ENCODE data around the gene MRI1. TPM values are rescaled to one million over a fixed set of nuclear protein-coding genes. Genes with fewer than 3 reads are reported as not detected.

The MRI1 gene
- total RNA-seq, 1 experiment from 2014 or later: 30.2 TPM

- H3K27ac Mint-ChIP-seq (ENCODE audit: unreplicated experiment): no peak overlapping the region
- no TSS peak for BruUV-seq (replicated peaks)
- intact Hi-C loops (cut with micrococcal nuclease; ENCODE audit: unreplicated experiment): no loop called here
- peaks cover 3% of the 10 kb centered on the region for H3K9me3 Mint-ChIP-seq (ENCODE audit: low read depth, unreplicated experiment)
- no peak for DNase-seq
- peaks cover 15% of the 10 kb centered on the region for H3K36me3 Mint-ChIP-seq (ENCODE audit: insufficient read depth, unreplicated experiment)
- peaks cover 12% of the 10 kb centered on the region for H3K4me1 Mint-ChIP-seq (ENCODE audit: low read depth, unreplicated experiment)
- H3K27me3 Mint-ChIP-seq (ENCODE audit: unreplicated experiment): no peaks in the 10 kb centered on the region
- no peak overlapping the region for H3K4me3 Mint-ChIP-seq (ENCODE audit: low read depth, unreplicated experiment)
- CTCF ChIA-PET: no interaction called here
- TF ChIP-seq, protein P1, sequence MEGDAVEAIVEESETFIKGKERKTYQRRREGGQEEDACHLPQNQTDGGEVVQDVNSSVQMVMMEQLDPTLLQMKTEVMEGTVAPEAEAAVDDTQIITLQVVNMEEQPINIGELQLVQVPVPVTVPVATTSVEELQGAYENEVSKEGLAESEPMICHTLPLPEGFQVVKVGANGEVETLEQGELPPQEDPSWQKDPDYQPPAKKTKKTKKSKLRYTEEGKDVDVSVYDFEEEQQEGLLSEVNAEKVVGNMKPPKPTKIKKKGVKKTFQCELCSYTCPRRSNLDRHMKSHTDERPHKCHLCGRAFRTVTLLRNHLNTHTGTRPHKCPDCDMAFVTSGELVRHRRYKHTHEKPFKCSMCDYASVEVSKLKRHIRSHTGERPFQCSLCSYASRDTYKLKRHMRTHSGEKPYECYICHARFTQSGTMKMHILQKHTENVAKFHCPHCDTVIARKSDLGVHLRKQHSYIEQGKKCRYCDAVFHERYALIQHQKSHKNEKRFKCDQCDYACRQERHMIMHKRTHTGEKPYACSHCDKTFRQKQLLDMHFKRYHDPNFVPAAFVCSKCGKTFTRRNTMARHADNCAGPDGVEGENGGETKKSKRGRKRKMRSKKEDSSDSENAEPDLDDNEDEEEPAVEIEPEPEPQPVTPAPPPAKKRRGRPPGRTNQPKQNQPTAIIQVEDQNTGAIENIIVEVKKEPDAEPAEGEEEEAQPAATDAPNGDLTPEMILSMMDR (IDR thresholded peaks at IDR 0.05; ENCODE audit: unreplicated experiment): no peak
Observed at GRCh38 chr19:13741893-13742292, 22.4 kb upstream of the MRI1 start.

DNA sequence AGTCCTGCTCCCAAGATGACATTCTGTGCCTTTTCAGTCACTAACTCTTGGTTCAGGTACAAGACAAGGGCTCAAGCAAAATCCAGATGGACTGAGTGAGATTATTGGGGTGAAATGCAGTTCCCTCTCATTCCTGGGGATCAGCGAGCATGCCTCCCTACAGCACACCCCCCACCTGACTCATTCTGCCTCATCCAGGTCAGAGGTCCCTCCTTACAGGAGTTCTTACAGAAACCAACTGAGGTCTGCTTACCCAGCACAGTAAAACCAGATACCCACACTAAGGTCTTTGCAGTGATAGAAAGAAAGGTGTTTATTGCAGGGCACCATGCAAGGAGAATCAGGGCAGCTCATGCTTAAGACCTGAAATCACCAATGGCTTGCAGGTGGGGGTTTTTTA, 21.6 kb upstream of the MRI1 start:
- TF ChIP-seq, protein P1 (IDR thresholded peaks at IDR 0.05; ENCODE audit: unreplicated experiment): no peak
- DNase-seq: no peak
- H3K4me3 Mint-ChIP-seq (ENCODE audit: low read depth, unreplicated experiment): no peak overlapping the region
- peaks cover 12% of the 10 kb centered on the region for H3K4me1 Mint-ChIP-seq (ENCODE audit: low read depth, unreplicated experiment)
- intact Hi-C loops (cut with micrococcal nuclease; ENCODE audit: unreplicated experiment): no loop called here
- H3K36me3 Mint-ChIP-seq (ENCODE audit: insufficient read depth, unreplicated experiment): peaks cover 21% of the 10 kb centered on the region
- no peaks in the 10 kb centered on the region for H3K27me3 Mint-ChIP-seq (ENCODE audit: unreplicated experiment)
- no peak overlapping the region for H3K27ac Mint-ChIP-seq (ENCODE audit: unreplicated experiment)
- BruUV-seq (replicated peaks): no TSS peak
- CTCF ChIA-PET: no interaction called here
- peaks cover 3% of the 10 kb centered on the region for H3K9me3 Mint-ChIP-seq (ENCODE audit: low read depth, unreplicated experiment)

DNA sequence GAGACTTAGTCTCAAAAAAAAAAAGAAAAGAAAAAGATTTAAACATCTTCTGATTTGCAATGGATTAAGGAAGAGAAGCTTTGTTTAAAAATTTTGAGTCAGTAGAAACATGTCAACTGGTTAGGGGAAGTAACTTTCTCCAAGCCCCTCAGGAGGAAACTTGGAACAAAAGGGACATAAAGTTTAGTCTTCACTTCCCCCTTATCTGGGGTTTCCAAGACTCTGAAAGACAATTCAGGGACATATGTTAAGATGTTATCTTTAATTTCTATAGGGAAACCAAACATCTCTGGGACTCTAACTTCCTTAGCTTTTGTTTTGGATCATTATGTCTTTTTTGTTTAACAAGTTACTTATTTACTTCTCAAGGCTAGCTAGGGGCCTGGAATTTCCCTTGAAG, 20.1 kb upstream of the MRI1 start:
- DNase-seq: no peak
- no peak overlapping the region for H3K27ac Mint-ChIP-seq (ENCODE audit: unreplicated experiment)
- peaks cover 34% of the 10 kb centered on the region for H3K36me3 Mint-ChIP-seq (ENCODE audit: insufficient read depth, unreplicated experiment)
- H3K27me3 Mint-ChIP-seq (ENCODE audit: unreplicated experiment): no peaks in the 10 kb centered on the region
- intact Hi-C loops (cut with micrococcal nuclease; ENCODE audit: unreplicated experiment): no loop called here
- peaks cover 12% of the 10 kb centered on the region for H3K4me1 Mint-ChIP-seq (ENCODE audit: low read depth, unreplicated experiment)
- no TSS peak for BruUV-seq (replicated peaks)
- CTCF ChIA-PET: no interaction called here
- peaks cover 3% of the 10 kb centered on the region for H3K9me3 Mint-ChIP-seq (ENCODE audit: low read depth, unreplicated experiment)
- no peak overlapping the region for H3K4me3 Mint-ChIP-seq (ENCODE audit: low read depth, unreplicated experiment)
- TF ChIP-seq, protein P1 (IDR thresholded peaks at IDR 0.05; ENCODE audit: unreplicated experiment): no peak

GRCh38 chr19:13747098-13747453, 17.2 kb upstream of the MRI1 start:
- TF ChIP-seq, protein P1 (IDR thresholded peaks at IDR 0.05; ENCODE audit: unreplicated experiment): no peak
- DNase-seq: no peak
- CTCF ChIA-PET: interaction anchor here (1.0 kb wide), 2 partner anchors 15 to 26 kb away, joined by 3 to 6 read pairs; no protein-coding TSS in a partner anchor
- no TSS peak for BruUV-seq (replicated peaks)
- Mint-ChIP-seq H3K4me1 (ENCODE audit: low read depth, unreplicated experiment) (peaks cover 12% of the 10 kb centered on the region), H3K9me3 (ENCODE audit: low read depth, unreplicated experiment) (peaks cover 3% of the 10 kb centered on the region), H3K36me3 (ENCODE audit: insufficient read depth, unreplicated experiment) (peaks cover 46% of the 10 kb centered on the region), H3K27ac (ENCODE audit: unreplicated experiment) (no peak overlapping the region), H3K27me3 (ENCODE audit: unreplicated experiment) (no peaks in the 10 kb centered on the region), H3K4me3 (ENCODE audit: low read depth, unreplicated experiment) (peak overlapping the region; percentile 80)
- intact Hi-C loops (cut with micrococcal nuclease; ENCODE audit: unreplicated experiment): no loop called here
